Neural cell (in vitro differentiated cells): ENCODE measurements around the gene CCDC107. TPM values are rescaled to one million over a fixed set of nuclear protein-coding genes. Genes with fewer than 3 reads are reported as not detected.

Source experiments
- H2AFZ ChIP-seq: fragments of 200-600, 300-800 bp; sonication (generic), shearing (Covaris generic); 2 replicates; pipeline ENCODE4 v1.6.0; 2014; ENCODE audit warnings: low read depth, mild to moderate bottlenecking, antibody characterized with exemption, low read length, moderate library complexity
- H3F3A ChIP-seq: fragments of 200-600 bp; shearing (Covaris generic); 2 replicates; pipeline ENCODE4 v1.6.1; 2016; ENCODE audit warnings: mild to moderate bottlenecking, moderate library complexity, mixed read lengths, antibody characterized with exemption, low read length; ENCODE audit not compliant: insufficient read depth, poor library complexity, severe bottlenecking
- H3K27ac ChIP-seq: fragments of 200-600, 300-800 bp; sonication (generic), shearing (Covaris generic); 2 replicates; pipeline ENCODE4 v1.5.1; 2014; ENCODE audit warnings: mild to moderate bottlenecking, low read length, moderate library complexity
- H3K27me3 ChIP-seq: fragments of 300-800, 200-600 bp; sonication (generic), shearing (Covaris generic); 2 replicates; pipeline ENCODE4 v1.6.0; 2014; ENCODE audit warnings: mild to moderate bottlenecking, low read depth, low read length, moderate library complexity; ENCODE audit not compliant: insufficient read depth
- H3K36me3 ChIP-seq: fragments of 300-800, 200-600 bp; sonication (generic), shearing (Covaris generic); 2 replicates; pipeline ENCODE4 v1.5.1; 2014; ENCODE audit warnings: mild to moderate bottlenecking, antibody characterized with exemption, low read length, moderate library complexity; ENCODE audit not compliant: insufficient read depth
- H3K4me2 ChIP-seq: fragments of 300-800, 200-600 bp; sonication (generic), shearing (Covaris generic); 2 replicates; pipeline ENCODE4 v1.6.0; 2014; ENCODE audit warnings: mild to moderate bottlenecking, low read length
- H3K4me3 ChIP-seq: fragments of 300-800, 200-600 bp; sonication (generic), shearing (Covaris generic); 2 replicates; pipeline ENCODE4 v1.5.1; 2014; ENCODE audit warnings: mild to moderate bottlenecking, low read length, moderate library complexity
- H3K79me2 ChIP-seq: fragments of 200-600 bp; shearing (Covaris generic); replicated peaks from 2 replicates; pipeline ENCODE4 v1.6.0; 2014; ENCODE audit warnings: mild to moderate bottlenecking, low read length, moderate library complexity; ENCODE audit not compliant: insufficient read depth
- H3K9ac ChIP-seq: fragments of 300-800, 200-600 bp; sonication (generic), shearing (Covaris generic); 2 replicates; pipeline ENCODE4 v1.6.1; 2016; ENCODE audit warnings: mild to moderate bottlenecking, low read length, mixed read lengths
- H3K9me2 ChIP-seq: fragments of 200-600 bp; shearing (Covaris generic); 2 replicates; pipeline ENCODE4 v1.6.1; 2016; ENCODE audit warnings: mild to moderate bottlenecking, low read length, mixed read lengths; ENCODE audit not compliant: insufficient read depth
- H3K9me3 ChIP-seq: fragments of 200-600, 300-800 bp; sonication (generic), shearing (Covaris generic); 2 replicates; pipeline ENCODE4 v1.6.1; 2016; ENCODE audit warnings: mild to moderate bottlenecking, mixed run types, low read length, moderate library complexity, mixed read lengths
- H4K20me1 ChIP-seq: fragments of 200-600 bp; shearing (Covaris generic); 2 replicates; pipeline ENCODE4 v1.6.1; 2016; ENCODE audit warnings: mild to moderate bottlenecking, mixed run types; ENCODE audit not compliant: insufficient read depth
- CTCF ChIP-seq: fragments of 450-650 bp; IDR thresholded peaks from 2 replicates; pipeline ENCODE4 v1.5.1; 2014; ENCODE audit warnings: antibody characterized with exemption, mild to moderate bottlenecking, moderate library complexity; ENCODE audit not compliant: poor library complexity, severe bottlenecking
- EP300 ChIP-seq: fragments of 450-650 bp; conservative IDR thresholded peaks from 2 replicates; pipeline ENCODE4 v1.6.1; 2014; ENCODE audit warnings: antibody characterized with exemption, mild to moderate bottlenecking, moderate library complexity; ENCODE audit not compliant: poor library complexity, severe bottlenecking
- EZH2 ChIP-seq: fragments of 200-600, 300-800 bp; shearing (Covaris generic), sonication (generic); IDR thresholded peaks from 2 replicates; pipeline ENCODE4 v1.6.1; 2014; ENCODE audit warnings: antibody characterized with exemption, low read length, borderline replicate concordance, mild to moderate bottlenecking; ENCODE audit not compliant: insufficient read depth, poor library complexity, severe bottlenecking
- MXI1 ChIP-seq: fragments of 450-650 bp; conservative IDR thresholded peaks from 2 replicates; pipeline ENCODE4 v1.6.1; 2014; ENCODE audit warnings: antibody characterized with exemption, mild to moderate bottlenecking; ENCODE audit not compliant: poor library complexity, severe bottlenecking
- POLR2AphosphoS5 ChIP-seq: IDR thresholded peaks from 2 replicates; pipeline ENCODE4 v1.6.1; 2012
- RAD21 ChIP-seq: fragments of 450-650 bp; conservative IDR thresholded peaks from 2 replicates; pipeline ENCODE4 v1.6.1; 2014; ENCODE audit warnings: antibody characterized with exemption, mild to moderate bottlenecking, moderate library complexity
- REST ChIP-seq: IDR thresholded peaks from 2 replicates; pipeline ENCODE4 v1.6.1; 2012; ENCODE audit warnings: borderline replicate concordance
- SMC3 ChIP-seq: fragments of 450-650 bp; conservative IDR thresholded peaks from 2 replicates; pipeline ENCODE4 v1.6.1; 2014; ENCODE audit warnings: antibody characterized with exemption, mild to moderate bottlenecking, moderate library complexity; ENCODE audit not compliant: poor library complexity
- TAF1 ChIP-seq: IDR thresholded peaks from 2 replicates; pipeline ENCODE4 v1.6.1; 2012; ENCODE audit warnings: low read depth
- polyA plus RNA-seq: library from polyadenylated mRNA; depleted of rRNA; stranded (reverse); fragments of >200 nt; gene quantifications from 2 replicates; pipeline ENCODE4 v1.2.3, GENCODE V29; 2014

The CCDC107 gene
- polyA plus RNA-seq, 1 donor from 2014 or later = 41.4 TPM

GRCh38 chr9:35612843-35613242 lies 45.2 kb upstream of the CCDC107 start:
- Histone ChIP-seq H3K4me2 (no peak overlapping the region), H3K27me3 (peaks cover 32% of the 10 kb centered on the region), H3K4me3 (no peak overlapping the region), H3K9me2 (no peaks in the 10 kb centered on the region), H3K9me3 (no peaks in the 10 kb centered on the region), H3K9ac (no peak overlapping the region), H4K20me1 (no peaks in the 10 kb centered on the region), H3K27ac (no peak overlapping the region), H3K36me3 (peaks cover 3% of the 10 kb centered on the region), H2AFZ (no peak overlapping the region), H3K79me2 (no peaks in the 10 kb centered on the region), H3F3A (no peaks in the 10 kb centered on the region)
- TF ChIP-seq POLR2AphosphoS5 = no peak

- TF ChIP-seq TAF1 (no peak), RAD21 (no peak), EZH2 (no peak), EP300 (no peak), POLR2AphosphoS5 (no peak), REST (no peak), CTCF (no peak), SMC3 (no peak), MXI1 (no peak)
- Histone ChIP-seq H4K20me1 (no peaks in the 10 kb centered on the region), H3F3A (no peaks in the 10 kb centered on the region), H3K4me2 (no peak overlapping the region), H3K27me3 (peaks cover 33% of the 10 kb centered on the region), H3K9me3 (no peaks in the 10 kb centered on the region), H2AFZ (no peak overlapping the region), H3K9me2 (no peaks in the 10 kb centered on the region), H3K4me3 (no peak overlapping the region), H3K9ac (no peak overlapping the region), H3K79me2 (no peaks in the 10 kb centered on the region), H3K27ac (no peak overlapping the region), H3K36me3 (no peaks in the 10 kb centered on the region)
These were observed 42.0 kb upstream of the CCDC107 start for GRCh38 chr9:35615981-35616680.
